IPS DF 19.7 (cell line): ENCODE data around the gene FCHSD2.
"Not testable (repeated sequence)": the region's sequence is repeated elsewhere in the genome, so short reads cannot be mapped to it uniquely, and the experiment has no call there.

Experiments
- DNase-seq: peaks from one replicate; pipeline ENCODE4 v3.0.0-alpha.2; 2013; ENCODE audit warnings: low read depth, low spot score

The FCHSD2 gene

GRCh38 chr11:73070653-73071052 lies 71.5 kb downstream of the FCHSD2 start:
- no peak for DNase-seq

- DNase-seq, result not testable (repeated sequence)
Measured at GRCh38 chr11:73061857-73062424, 80.2 kb downstream of the FCHSD2 start.

GRCh38 chr11:73061434-73061833 lies 80.7 kb downstream of the FCHSD2 start:
- not testable (repeated sequence) for DNase-seq

- DNase-seq, result no peak
Measured at GRCh38 chr11:73059915-73060314, 82.2 kb downstream of the FCHSD2 start.

- DNase-seq, result no peak
Measured at GRCh38 chr11:73058989-73059674, 83.0 kb downstream of the FCHSD2 start.

- no peak for DNase-seq
Measured at GRCh38 chr11:73055655-73056354, 86.3 kb downstream of the FCHSD2 start.

GRCh38 chr11:73055002-73055401 lies 87.1 kb downstream of the FCHSD2 start:
- DNase-seq, result no peak

- no peak for DNase-seq
Measured at GRCh38 chr11:73053964-73054363, 88.2 kb downstream of the FCHSD2 start.

- DNase-seq, result no peak
Measured at GRCh38 chr11:73048446-73048845, 93.7 kb downstream of the FCHSD2 start.

GRCh38 chr11:73047773-73048371 lies 94.2 kb downstream of the FCHSD2 start:
- no peak for DNase-seq

GRCh38 chr11:73040046-73040445 lies 102.1 kb downstream of the FCHSD2 start:
- DNase-seq, result no peak

GRCh38 chr11:73034777-73035176 lies 107.3 kb downstream of the FCHSD2 start:
- DNase-seq, result no peak

- DNase-seq, result no peak
Measured at GRCh38 chr11:73034331-73034730, 107.8 kb downstream of the FCHSD2 start.

- DNase-seq, result no peak
Measured at GRCh38 chr11:73030130-73030529, 112.0 kb downstream of the FCHSD2 start.

GRCh38 chr11:73029403-73029802 lies 112.7 kb downstream of the FCHSD2 start:
- no peak for DNase-seq

- DNase-seq, result no peak
Measured at GRCh38 chr11:73028611-73029010, 113.5 kb downstream of the FCHSD2 start.

- DNase-seq, result not testable (repeated sequence)
Measured at GRCh38 chr11:73027840-73028239, 114.3 kb downstream of the FCHSD2 start.

- DNase-seq, result no peak
Measured at GRCh38 chr11:73024639-73025038, 117.5 kb downstream of the FCHSD2 start.

- DNase-seq, result no peak
Measured at GRCh38 chr11:73019996-73020395, 122.1 kb downstream of the FCHSD2 start.

GRCh38 chr11:73019449-73019848 lies 122.7 kb downstream of the FCHSD2 start:
- no peak for DNase-seq

GRCh38 chr11:73018856-73019255 lies 123.3 kb downstream of the FCHSD2 start:
- no peak for DNase-seq

- no peak for DNase-seq
Measured at GRCh38 chr11:73017024-73017751, 124.9 kb downstream of the FCHSD2 start.
